ENCODE results near the gene AATK. TPM values are rescaled to one million over a fixed set of nuclear protein-coding genes. Genes with fewer than 3 reads are reported as not detected.

Gene AATK
- total and polyA plus RNA-seq, 2 of the 13 experiments (the other 11 are each of a cell fraction or from before 2014, with no cell fraction given): 2.9 to 8.4 TPM

DNA sequence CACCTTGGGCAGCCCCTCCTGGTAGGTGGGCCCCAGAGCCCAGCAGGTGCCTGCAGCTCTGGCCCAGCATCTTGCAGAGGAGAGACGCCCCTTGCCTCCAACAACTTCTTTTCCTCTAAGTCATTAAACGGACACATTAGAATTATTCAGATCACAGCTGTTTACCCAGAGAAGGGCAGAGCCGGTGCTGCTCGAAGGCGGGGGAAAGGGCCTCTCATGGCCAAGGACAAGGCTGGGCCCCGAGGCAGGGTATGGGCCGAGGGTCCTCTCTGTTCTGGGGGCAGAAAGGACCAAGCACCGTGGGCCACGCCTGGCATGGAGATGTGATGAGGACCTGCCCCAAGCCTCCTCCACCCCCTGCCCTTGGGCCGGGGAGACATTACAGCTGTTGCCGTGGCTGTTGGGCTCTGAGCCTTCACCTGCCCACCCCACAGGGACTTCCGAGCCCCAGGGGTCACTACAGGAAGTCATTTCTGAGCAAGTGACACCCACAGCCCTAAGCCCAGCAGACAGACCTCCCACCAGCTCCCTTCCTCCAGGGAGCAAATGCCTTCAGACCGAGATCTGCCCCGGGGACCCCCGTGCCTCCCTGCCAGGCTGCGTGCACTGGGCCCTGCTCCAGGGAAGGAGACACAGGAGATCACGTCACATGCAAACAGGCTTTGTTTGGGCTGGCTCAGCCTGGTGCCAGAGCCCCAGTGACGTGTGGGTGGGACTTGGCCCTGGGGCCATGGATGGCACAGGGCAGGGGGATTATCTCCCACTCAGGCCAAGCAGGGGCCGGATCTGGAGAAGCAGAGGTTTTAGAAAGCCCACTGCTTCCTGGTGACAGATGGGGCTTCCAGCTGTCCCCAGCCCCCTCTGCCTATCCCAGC lies 1.4 kb downstream of the AATK start (continued):
- TF ChIP-seq, protein P1, sequence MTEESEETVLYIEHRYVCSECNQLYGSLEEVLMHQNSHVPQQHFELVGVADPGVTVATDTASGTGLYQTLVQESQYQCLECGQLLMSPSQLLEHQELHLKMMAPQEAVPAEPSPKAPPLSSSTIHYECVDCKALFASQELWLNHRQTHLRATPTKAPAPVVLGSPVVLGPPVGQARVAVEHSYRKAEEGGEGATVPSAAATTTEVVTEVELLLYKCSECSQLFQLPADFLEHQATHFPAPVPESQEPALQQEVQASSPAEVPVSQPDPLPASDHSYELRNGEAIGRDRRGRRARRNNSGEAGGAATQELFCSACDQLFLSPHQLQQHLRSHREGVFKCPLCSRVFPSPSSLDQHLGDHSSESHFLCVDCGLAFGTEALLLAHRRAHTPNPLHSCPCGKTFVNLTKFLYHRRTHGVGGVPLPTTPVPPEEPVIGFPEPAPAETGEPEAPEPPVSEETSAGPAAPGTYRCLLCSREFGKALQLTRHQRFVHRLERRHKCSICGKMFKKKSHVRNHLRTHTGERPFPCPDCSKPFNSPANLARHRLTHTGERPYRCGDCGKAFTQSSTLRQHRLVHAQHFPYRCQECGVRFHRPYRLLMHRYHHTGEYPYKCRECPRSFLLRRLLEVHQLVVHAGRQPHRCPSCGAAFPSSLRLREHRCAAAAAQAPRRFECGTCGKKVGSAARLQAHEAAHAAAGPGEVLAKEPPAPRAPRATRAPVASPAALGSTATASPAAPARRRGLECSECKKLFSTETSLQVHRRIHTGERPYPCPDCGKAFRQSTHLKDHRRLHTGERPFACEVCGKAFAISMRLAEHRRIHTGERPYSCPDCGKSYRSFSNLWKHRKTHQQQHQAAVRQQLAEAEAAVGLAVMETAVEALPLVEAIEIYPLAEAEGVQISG (CRISPR knock-in tag; IDR thresholded peaks at IDR 0.05): no peak; the same call in 1 of the 2 replicates
- TF ChIP-seq EEA1 (CRISPR knock-in tag; IDR thresholded peaks at IDR 0.05; ENCODE audit: borderline replicate concordance): no peak
- no peak for TF ChIP-seq PHF5A (CRISPR knock-in tag; IDR thresholded peaks at IDR 0.05; ENCODE audit: low read depth, unreplicated experiment)
- TF ChIP-seq ZBTB3 (CRISPR knock-in tag; IDR thresholded peaks at IDR 0.05; ENCODE audit: borderline replicate concordance, low read depth): no peak; the same call in 1 of the 2 replicates
- TF ChIP-seq KLF9 (CRISPR knock-in tag; IDR thresholded peaks at IDR 0.05; ENCODE audit: low read depth): no peak
- peak; percentile 79; the same call in 1 of the 2 replicates for TF ChIP-seq ZBTB7B (CRISPR knock-in tag; IDR thresholded peaks at IDR 0.05)
- no peak for TF ChIP-seq PRPF4 (IDR thresholded peaks at IDR 0.05; ENCODE audit: low read depth, low read length, poor library complexity, severe bottlenecking)
- TF ChIP-seq, protein P2, sequence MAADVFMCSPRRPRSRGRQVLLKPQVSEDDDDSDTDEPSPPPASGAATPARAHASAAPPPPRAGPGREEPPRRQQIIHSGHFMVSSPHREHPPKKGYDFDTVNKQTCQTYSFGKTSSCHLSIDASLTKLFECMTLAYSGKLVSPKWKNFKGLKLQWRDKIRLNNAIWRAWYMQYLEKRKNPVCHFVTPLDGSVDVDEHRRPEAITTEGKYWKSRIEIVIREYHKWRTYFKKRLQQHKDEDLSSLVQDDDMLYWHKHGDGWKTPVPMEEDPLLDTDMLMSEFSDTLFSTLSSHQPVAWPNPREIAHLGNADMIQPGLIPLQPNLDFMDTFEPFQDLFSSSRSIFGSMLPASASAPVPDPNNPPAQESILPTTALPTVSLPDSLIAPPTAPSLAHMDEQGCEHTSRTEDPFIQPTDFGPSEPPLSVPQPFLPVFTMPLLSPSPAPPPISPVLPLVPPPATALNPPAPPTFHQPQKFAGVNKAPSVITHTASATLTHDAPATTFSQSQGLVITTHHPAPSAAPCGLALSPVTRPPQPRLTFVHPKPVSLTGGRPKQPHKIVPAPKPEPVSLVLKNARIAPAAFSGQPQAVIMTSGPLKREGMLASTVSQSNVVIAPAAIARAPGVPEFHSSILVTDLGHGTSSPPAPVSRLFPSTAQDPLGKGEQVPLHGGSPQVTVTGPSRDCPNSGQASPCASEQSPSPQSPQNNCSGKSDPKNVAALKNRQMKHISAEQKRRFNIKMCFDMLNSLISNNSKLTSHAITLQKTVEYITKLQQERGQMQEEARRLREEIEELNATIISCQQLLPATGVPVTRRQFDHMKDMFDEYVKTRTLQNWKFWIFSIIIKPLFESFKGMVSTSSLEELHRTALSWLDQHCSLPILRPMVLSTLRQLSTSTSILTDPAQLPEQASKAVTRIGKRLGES (CRISPR knock-in tag; IDR thresholded peaks at IDR 0.05; ENCODE audit: borderline replicate concordance): no peak
- TF ChIP-seq CBFB (CRISPR knock-in tag; IDR thresholded peaks at IDR 0.05): no peak
- TF ChIP-seq, protein P3, sequence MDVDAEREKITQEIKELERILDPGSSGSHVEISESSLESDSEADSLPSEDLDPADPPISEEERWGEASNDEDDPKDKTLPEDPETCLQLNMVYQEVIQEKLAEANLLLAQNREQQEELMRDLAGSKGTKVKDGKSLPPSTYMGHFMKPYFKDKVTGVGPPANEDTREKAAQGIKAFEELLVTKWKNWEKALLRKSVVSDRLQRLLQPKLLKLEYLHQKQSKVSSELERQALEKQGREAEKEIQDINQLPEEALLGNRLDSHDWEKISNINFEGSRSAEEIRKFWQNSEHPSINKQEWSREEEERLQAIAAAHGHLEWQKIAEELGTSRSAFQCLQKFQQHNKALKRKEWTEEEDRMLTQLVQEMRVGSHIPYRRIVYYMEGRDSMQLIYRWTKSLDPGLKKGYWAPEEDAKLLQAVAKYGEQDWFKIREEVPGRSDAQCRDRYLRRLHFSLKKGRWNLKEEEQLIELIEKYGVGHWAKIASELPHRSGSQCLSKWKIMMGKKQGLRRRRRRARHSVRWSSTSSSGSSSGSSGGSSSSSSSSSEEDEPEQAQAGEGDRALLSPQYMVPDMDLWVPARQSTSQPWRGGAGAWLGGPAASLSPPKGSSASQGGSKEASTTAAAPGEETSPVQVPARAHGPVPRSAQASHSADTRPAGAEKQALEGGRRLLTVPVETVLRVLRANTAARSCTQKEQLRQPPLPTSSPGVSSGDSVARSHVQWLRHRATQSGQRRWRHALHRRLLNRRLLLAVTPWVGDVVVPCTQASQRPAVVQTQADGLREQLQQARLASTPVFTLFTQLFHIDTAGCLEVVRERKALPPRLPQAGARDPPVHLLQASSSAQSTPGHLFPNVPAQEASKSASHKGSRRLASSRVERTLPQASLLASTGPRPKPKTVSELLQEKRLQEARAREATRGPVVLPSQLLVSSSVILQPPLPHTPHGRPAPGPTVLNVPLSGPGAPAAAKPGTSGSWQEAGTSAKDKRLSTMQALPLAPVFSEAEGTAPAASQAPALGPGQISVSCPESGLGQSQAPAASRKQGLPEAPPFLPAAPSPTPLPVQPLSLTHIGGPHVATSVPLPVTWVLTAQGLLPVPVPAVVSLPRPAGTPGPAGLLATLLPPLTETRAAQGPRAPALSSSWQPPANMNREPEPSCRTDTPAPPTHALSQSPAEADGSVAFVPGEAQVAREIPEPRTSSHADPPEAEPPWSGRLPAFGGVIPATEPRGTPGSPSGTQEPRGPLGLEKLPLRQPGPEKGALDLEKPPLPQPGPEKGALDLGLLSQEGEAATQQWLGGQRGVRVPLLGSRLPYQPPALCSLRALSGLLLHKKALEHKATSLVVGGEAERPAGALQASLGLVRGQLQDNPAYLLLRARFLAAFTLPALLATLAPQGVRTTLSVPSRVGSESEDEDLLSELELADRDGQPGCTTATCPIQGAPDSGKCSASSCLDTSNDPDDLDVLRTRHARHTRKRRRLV (CRISPR knock-in tag; IDR thresholded peaks at IDR 0.05): 0 out of 2 replicates have a peak, but pooled peaks have one; percentile 3
- TF ChIP-seq ZNF460 (CRISPR knock-in tag; IDR thresholded peaks at IDR 0.05; ENCODE audit: borderline replicate concordance): no peak
- no peak for TF ChIP-seq HES4 (CRISPR knock-in tag; IDR thresholded peaks at IDR 0.05; ENCODE audit: borderline replicate concordance)
- 0 out of 2 replicates have a peak, but pooled peaks have one; percentile 20 for TF ChIP-seq YEATS4 (CRISPR knock-in tag; IDR thresholded peaks at IDR 0.05; ENCODE audit: borderline replicate concordance)
- TF ChIP-seq TEF (CRISPR knock-in tag; IDR thresholded peaks at IDR 0.05): no peak
- no peak for TF ChIP-seq ZNF615 (CRISPR knock-in tag; IDR thresholded peaks at IDR 0.05; ENCODE audit: borderline replicate concordance)
- no peak for TF ChIP-seq ATF1 (CRISPR knock-in tag; IDR thresholded peaks at IDR 0.05)
- TF ChIP-seq SAP130 (CRISPR knock-in tag; IDR thresholded peaks at IDR 0.05; ENCODE audit: low read depth): peak; percentile 40

Measured in HepG2 (cell line).